CD4-positive, alpha-beta memory T cell (primary cell): ENCODE measurements around the gene MAGI1. TPM values are rescaled to one million over a fixed set of nuclear protein-coding genes. Genes with fewer than 3 reads are reported as not detected.
A peak's percentile ranks its signal among the peaks of the same experiment; 100 is the strongest.

Experiments used
- CTCF ChIA-PET: fragments of 350-600 bp; sonication (Branson Sonifier 250); formaldehyde crosslinking; loops from one replicate; lab custom pipeline; 2021; ENCODE audit warnings: inconsistent platforms; ENCODE audit not compliant: partially characterized antibody; lab: Charles Lee
- POLR2A ChIA-PET: fragments of 350-600 bp; sonication (Branson Sonifier 250); formaldehyde crosslinking; loops from one replicate; lab custom pipeline; 2021; ENCODE audit not compliant: partially characterized antibody; lab: Charles Lee
- DNase-seq, 5 donors: peaks; one replicate each; pipeline versions ENCODE4 v3.0.0 to v3.0.0-alpha.2; 2020 to 2022; ENCODE audit warnings: mixed read lengths in 1 of 5
- H3K27ac ChIP-seq: one replicate; pipeline ENCODE4 v1.7.0; 2013; ENCODE audit warnings: low read depth, low read length
- H3K27me3 ChIP-seq: 2 replicates; pipeline ENCODE4 v1.7.0; 2013; ENCODE audit warnings: mild to moderate bottlenecking, low read length, moderate library complexity; ENCODE audit not compliant: insufficient read depth
- H3K36me3 ChIP-seq: 2 replicates; pipeline ENCODE4 v1.7.0; 2013; ENCODE audit warnings: mild to moderate bottlenecking, low read length, moderate library complexity; ENCODE audit not compliant: insufficient read depth
- H3K4me1 ChIP-seq: 2 replicates; pipeline ENCODE4 v1.7.0; 2013; ENCODE audit warnings: mild to moderate bottlenecking, low read length, moderate library complexity; ENCODE audit not compliant: insufficient read depth
- H3K4me3 ChIP-seq, 2 donors: one replicate each; pipeline ENCODE4 v1.7.0; 2013; ENCODE audit warnings: low read length in 2 of 2, mild to moderate bottlenecking in 1 of 2
- H3K9me3 ChIP-seq, 2 donors: one replicate each; pipeline ENCODE4 v1.7.0; 2013; ENCODE audit warnings: low read length in 2 of 2, control low read depth in 1 of 2; ENCODE audit not compliant: control insufficient read depth in 1 of 2
- H3K27ac Mint-ChIP-seq, 7 donors: one replicate each; pipeline ENCODE4 v1.8.0; 2020 to 2021; ENCODE audit warnings: mixed read lengths in 7 of 7, mild to moderate bottlenecking in 6 of 7, inconsistent platforms in 3 of 7, moderate library complexity in 3 of 7
- H3K27me3 Mint-ChIP-seq, 2 donors: one replicate each; pipeline ENCODE4 v1.8.0; 2020 to 2021; ENCODE audit warnings: mixed read lengths in 2 of 2
- H3K36me3 Mint-ChIP-seq, 2 donors: one replicate each; pipeline ENCODE4 v1.8.0; 2020 to 2021; ENCODE audit warnings: mixed read lengths in 2 of 2, inconsistent platforms in 1 of 2, mild to moderate bottlenecking in 1 of 2
- H3K4me1 Mint-ChIP-seq, 4 donors: one replicate each; pipeline ENCODE4 v1.8.0; 2020 to 2021; ENCODE audit warnings: mixed read lengths in 4 of 4, mild to moderate bottlenecking in 1 of 4
- H3K4me3 Mint-ChIP-seq, 8 donors: one replicate each; pipeline ENCODE4 v1.8.0; 2020 to 2021; ENCODE audit warnings: mixed read lengths in 8 of 8, mild to moderate bottlenecking in 7 of 8, moderate library complexity in 6 of 8, inconsistent platforms in 3 of 8
- H3K9me3 Mint-ChIP-seq, 8 donors: one replicate each; pipeline ENCODE4 v1.8.0; 2020 to 2021; ENCODE audit warnings: mixed read lengths in 8 of 8, mild to moderate bottlenecking in 5 of 8, inconsistent platforms in 3 of 8, moderate library complexity in 1 of 8
- intact Hi-C: fragments of 100-400 bp; cut with micrococcal nuclease; formaldehyde crosslinking; loops from one replicate; pipeline ENCODE4 v1.15.1; 2023
- polyA plus RNA-seq, 2 donors: library from polyadenylated mRNA; unstranded; fragments of 300-500 nt; fragmentation: Illumina TruSeq; gene quantifications; one replicate each; pipeline ENCODE4 v1.2.3, GENCODE V29; 2021
- total RNA-seq, 2 experiments: library from RNA; stranded (reverse); gene quantifications; one replicate each; pipeline ENCODE4 v1.2.3, GENCODE V29; 2021

The MAGI1 gene
- total and polyA plus RNA-seq, 4 experiments from 2014 or later = 0.20 TPM; not detected in 3

- ChIA-PET CTCF (no interaction called here), POLR2A (no interaction called here)
- peaks cover 0 to 5% (median 0%) of the 10 kb centered on the region in 8 donors for H3K9me3 Mint-ChIP-seq
- no peaks in the 10 kb centered on the region for H3K27me3 ChIP-seq
- no peaks in the 10 kb centered on the region for H3K36me3 Mint-ChIP-seq
- H3K27ac Mint-ChIP-seq = no peak overlapping the region
- no peaks in the 10 kb centered on the region for H3K4me1 Mint-ChIP-seq
- H3K4me3 ChIP-seq = no peak overlapping the region
- H3K36me3 ChIP-seq = no peaks in the 10 kb centered on the region
- DNase-seq = no peak
- no peaks in the 10 kb centered on the region for H3K4me1 ChIP-seq
- intact Hi-C loops = no loop called here
- H3K4me3 Mint-ChIP-seq = no peak overlapping the region
- no peaks in the 10 kb centered on the region for H3K27me3 Mint-ChIP-seq
- no peak overlapping the region for H3K27ac ChIP-seq
- H3K9me3 ChIP-seq = no peaks in the 10 kb centered on the region
Measured at GRCh38 chr3:65716071-65716751, 322.5 kb downstream of the MAGI1 start.

- Histone ChIP-seq H3K36me3 (no peaks in the 10 kb centered on the region), H3K27ac (no peak overlapping the region), H3K9me3 (no peaks in the 10 kb centered on the region), H3K4me3 (no peak overlapping the region), H3K4me1 (no peaks in the 10 kb centered on the region), H3K27me3 (no peaks in the 10 kb centered on the region)
- Mint-ChIP-seq H3K27ac (no peak overlapping the region), H3K4me1 (no peaks in the 10 kb centered on the region), H3K36me3 (no peaks in the 10 kb centered on the region), H3K4me3 (no peak overlapping the region), H3K9me3 (peaks cover 0 to 9% (median under 1%) of the 10 kb centered on the region in 8 donors), H3K27me3 (no peaks in the 10 kb centered on the region)
- intact Hi-C loops = no loop called here
- POLR2A ChIA-PET = no interaction called here
- CTCF ChIA-PET = no interaction called here
- DNase-seq = no peak
Measured at GRCh38 chr3:65714134-65714533, 324.6 kb downstream of the MAGI1 start.

- Histone ChIP-seq H3K27me3 (no peaks in the 10 kb centered on the region), H3K4me1 (no peaks in the 10 kb centered on the region), H3K4me3 (no peak overlapping the region), H3K9me3 (no peaks in the 10 kb centered on the region), H3K27ac (no peak overlapping the region), H3K36me3 (no peaks in the 10 kb centered on the region)
- H3K9me3 Mint-ChIP-seq = peaks cover 0 to 11% (median under 1%) of the 10 kb centered on the region in 8 donors
- POLR2A ChIA-PET = no interaction called here
- no peak overlapping the region for H3K27ac Mint-ChIP-seq
- no peaks in the 10 kb centered on the region for H3K4me1 Mint-ChIP-seq
- no peaks in the 10 kb centered on the region for H3K36me3 Mint-ChIP-seq
- no peak overlapping the region for H3K4me3 Mint-ChIP-seq
- H3K27me3 Mint-ChIP-seq = no peaks in the 10 kb centered on the region
- intact Hi-C loops = no loop called here
- CTCF ChIA-PET = no interaction called here
- no peak for DNase-seq
Measured at GRCh38 chr3:65713016-65713415, 325.7 kb downstream of the MAGI1 start.

GRCh38 chr3:65712140-65712539 is 326.6 kb downstream of the MAGI1 start:
- H3K36me3 ChIP-seq = no peaks in the 10 kb centered on the region
- no peaks in the 10 kb centered on the region for H3K36me3 Mint-ChIP-seq
- H3K27me3 ChIP-seq = no peaks in the 10 kb centered on the region
- DNase-seq = no peak
- no peak overlapping the region for H3K4me3 ChIP-seq
- intact Hi-C loops = no loop called here
- no peak overlapping the region for H3K27ac ChIP-seq
- no peak overlapping the region for H3K4me3 Mint-ChIP-seq
- H3K9me3 ChIP-seq = no peaks in the 10 kb centered on the region
- no peak overlapping the region for H3K27ac Mint-ChIP-seq
- ChIA-PET CTCF (no interaction called here), POLR2A (no interaction called here)
- H3K27me3 Mint-ChIP-seq = no peaks in the 10 kb centered on the region
- H3K4me1 ChIP-seq = no peaks in the 10 kb centered on the region
- peaks cover 0 to 8% (median under 1%) of the 10 kb centered on the region in 8 donors for H3K9me3 Mint-ChIP-seq
- no peaks in the 10 kb centered on the region for H3K4me1 Mint-ChIP-seq

- intact Hi-C loops = no loop called here
- Mint-ChIP-seq H3K36me3 (no peaks in the 10 kb centered on the region), H3K27me3 (peaks cover 0 to 2% of the 10 kb centered on the region in 2 donors), H3K4me3 (no peak overlapping the region), H3K9me3 (peaks cover 0 to 8% (median 3%) of the 10 kb centered on the region in 8 donors), H3K4me1 (no peaks in the 10 kb centered on the region), H3K27ac (no peak overlapping the region)
- ChIA-PET POLR2A (no interaction called here), CTCF (no interaction called here)
- DNase-seq = no peak
- Histone ChIP-seq H3K4me1 (no peaks in the 10 kb centered on the region), H3K27ac (no peak overlapping the region), H3K9me3 (no peaks in the 10 kb centered on the region), H3K4me3 (no peak overlapping the region), H3K27me3 (no peaks in the 10 kb centered on the region), H3K36me3 (no peaks in the 10 kb centered on the region)
Measured at GRCh38 chr3:65706776-65707568, 331.7 kb downstream of the MAGI1 start.

- no peaks in the 10 kb centered on the region for H3K36me3 Mint-ChIP-seq
- CTCF ChIA-PET = no interaction called here
- no peaks in the 10 kb centered on the region for H3K4me1 Mint-ChIP-seq
- Histone ChIP-seq H3K27me3 (no peaks in the 10 kb centered on the region), H3K4me1 (no peaks in the 10 kb centered on the region), H3K4me3 (no peak overlapping the region), H3K27ac (no peak overlapping the region), H3K36me3 (no peaks in the 10 kb centered on the region), H3K9me3 (no peaks in the 10 kb centered on the region)
- POLR2A ChIA-PET = no interaction called here
- peaks cover 0 to 2% of the 10 kb centered on the region in 2 donors for H3K27me3 Mint-ChIP-seq
- H3K4me3 Mint-ChIP-seq = no peak overlapping the region
- intact Hi-C loops = no loop called here
- H3K9me3 Mint-ChIP-seq = peaks cover 0 to 6% (median 3%) of the 10 kb centered on the region in 8 donors
- no peak for DNase-seq
- H3K27ac Mint-ChIP-seq = no peak overlapping the region
Measured at GRCh38 chr3:65706301-65706700, 332.4 kb downstream of the MAGI1 start.

GRCh38 chr3:65703820-65704219 is 334.9 kb downstream of the MAGI1 start:
- Mint-ChIP-seq H3K4me3 (no peak overlapping the region), H3K27ac (peak overlapping the region in 1 of 7 donors; percentile 30), H3K36me3 (no peaks in the 10 kb centered on the region), H3K9me3 (peaks cover 0 to 6% (median 1%) of the 10 kb centered on the region in 8 donors), H3K4me1 (no peaks in the 10 kb centered on the region), H3K27me3 (peaks cover 0 to 2% of the 10 kb centered on the region in 2 donors)
- CTCF ChIA-PET = no interaction called here
- DNase-seq = no peak
- Histone ChIP-seq H3K9me3 (no peaks in the 10 kb centered on the region), H3K27ac (no peak overlapping the region), H3K36me3 (no peaks in the 10 kb centered on the region), H3K27me3 (no peaks in the 10 kb centered on the region), H3K4me1 (no peaks in the 10 kb centered on the region), H3K4me3 (no peak overlapping the region)
- POLR2A ChIA-PET = no interaction called here
- intact Hi-C loops = no loop called here
